ENCODE measurements around the gene IL6R.
"Not testable (repeated sequence)": the region's sequence is repeated elsewhere in the genome, so short reads cannot be mapped to it uniquely, and the experiment has no call there.

The IL6R gene

DNA sequence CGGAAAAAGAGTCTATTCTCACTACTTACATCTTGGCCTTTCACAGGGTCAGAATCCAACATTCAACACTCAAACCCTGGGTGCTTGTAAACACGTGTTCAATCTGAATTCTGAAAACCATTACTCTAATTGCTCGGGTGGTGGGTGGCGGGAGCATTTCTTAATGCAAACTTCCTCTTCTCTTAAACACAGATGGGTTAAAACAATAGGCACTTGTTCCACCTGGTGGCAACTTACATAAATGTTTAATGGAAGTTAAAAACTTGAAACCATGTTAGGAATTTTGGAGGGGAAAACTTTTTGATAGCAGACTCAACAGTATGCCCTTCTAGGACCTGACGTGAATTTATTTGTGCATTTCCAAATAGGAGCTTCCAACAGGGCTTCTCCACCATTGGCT, 73.5 kb downstream of the IL6R start:
- no peak for DNase-seq

DNA sequence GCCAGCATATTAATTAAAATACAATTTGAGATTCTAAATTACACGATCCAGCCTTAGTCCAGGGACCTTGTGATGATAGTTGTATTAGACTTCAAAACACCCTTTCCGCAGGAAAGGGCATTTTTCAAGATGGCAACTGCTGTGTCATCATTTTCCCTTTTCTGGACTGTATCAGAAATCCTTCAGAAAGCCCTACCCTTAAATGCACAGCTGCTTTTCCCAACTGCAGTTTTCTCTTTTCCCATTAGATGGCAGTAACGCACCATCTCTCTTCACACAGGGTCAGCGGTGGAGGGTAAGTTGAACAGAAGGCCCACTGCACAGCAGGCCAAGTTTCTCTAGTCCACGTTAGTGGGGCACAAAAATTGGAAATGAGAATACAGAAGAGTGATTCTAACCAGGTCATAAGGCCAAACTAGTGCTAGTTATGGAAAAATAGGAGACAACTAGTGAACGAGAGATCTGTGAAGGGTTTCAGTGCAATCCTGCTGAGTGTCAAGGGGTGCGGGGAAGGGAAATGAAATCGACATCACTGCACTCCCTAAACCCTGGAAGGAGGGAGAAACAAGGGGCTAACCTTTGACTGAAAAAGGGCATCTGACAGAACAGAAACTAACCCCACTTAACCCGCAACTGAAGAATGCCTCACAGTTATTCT, 74.8 kb downstream of the IL6R start:
- DNase-seq: peak in 46 of 56 donors; percentile 13 to 80 (median 54)

DNA sequence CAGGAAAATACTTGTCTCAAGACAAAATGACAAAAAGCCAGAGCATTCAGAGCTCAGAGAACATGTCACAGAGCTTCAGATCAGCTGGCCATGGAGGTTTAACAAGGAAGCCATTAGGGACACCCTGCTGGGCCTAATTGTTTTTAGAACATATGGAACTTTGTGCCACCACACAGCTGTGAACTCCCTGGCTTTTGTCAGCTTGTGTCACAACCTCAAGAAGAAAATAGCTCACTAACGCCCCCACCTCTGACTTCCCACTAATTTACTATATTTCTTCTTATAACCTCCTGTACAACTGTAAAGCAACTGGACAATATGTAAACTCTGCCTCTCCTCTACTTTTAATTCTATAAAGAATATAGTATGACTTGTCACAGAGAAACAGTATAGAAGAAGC, 75.9 kb downstream of the IL6R start:
- no peak for DNase-seq

DNA sequence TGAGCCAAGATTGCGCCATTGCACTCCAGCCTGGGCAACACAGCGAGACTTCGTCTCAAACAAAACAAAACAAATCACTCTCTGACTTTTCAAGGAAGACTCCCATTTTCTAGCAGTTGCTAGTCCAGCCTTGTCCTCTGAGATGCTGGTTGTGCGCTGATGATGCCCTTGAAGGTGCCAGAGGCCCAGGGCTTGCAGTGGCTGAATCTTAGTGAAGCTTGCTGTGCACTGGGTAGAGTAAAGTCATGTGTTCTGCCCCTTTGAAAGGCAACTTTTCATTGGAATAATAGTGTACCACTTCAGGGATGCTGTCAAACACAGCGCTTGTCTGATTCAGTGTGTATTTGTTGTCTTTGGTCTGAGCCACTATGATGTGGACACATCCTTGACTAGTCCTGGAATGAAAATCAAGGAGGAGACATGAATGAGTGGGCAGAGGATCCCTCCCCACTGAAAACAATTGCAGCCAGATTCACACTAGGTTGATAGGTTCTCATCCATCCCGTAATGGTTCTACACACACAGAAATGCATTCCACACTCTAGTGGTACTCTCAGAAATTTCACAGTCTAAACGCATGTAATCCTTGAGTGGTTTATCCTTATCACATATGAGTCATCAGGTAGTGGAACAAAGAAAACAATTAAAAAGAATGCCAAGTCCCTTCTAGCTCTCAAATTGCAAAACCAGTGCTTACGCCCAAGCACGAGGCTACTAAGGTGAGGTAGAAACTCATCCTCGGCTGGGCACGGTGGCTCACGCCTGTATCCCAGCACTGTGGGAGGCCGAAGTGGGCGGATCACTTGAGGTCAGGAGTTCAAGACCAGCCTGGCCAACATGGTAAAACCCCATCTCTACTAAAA, 79.0 kb downstream of the IL6R start:
- DNase-seq: no peak

DNA sequence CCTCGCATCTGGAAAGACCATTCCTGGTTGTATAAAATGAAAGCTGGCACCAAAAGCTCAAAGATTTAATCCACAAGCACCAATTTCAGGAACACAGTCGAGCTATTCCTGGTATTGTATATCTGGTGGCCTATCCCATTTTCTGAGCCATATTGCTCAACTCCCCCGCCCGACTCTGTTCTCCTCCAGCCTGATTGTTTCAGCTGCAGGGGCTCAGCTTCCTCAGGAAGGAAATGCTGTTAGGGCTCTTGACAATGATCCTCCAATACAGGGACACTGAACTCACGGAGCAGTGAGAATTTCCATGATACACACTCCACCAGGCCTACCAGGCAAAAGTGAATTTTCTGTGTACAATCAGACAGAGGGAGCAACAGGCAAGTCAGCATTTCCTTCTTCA, 80.0 kb downstream of the IL6R start:
- no peak for DNase-seq

DNA sequence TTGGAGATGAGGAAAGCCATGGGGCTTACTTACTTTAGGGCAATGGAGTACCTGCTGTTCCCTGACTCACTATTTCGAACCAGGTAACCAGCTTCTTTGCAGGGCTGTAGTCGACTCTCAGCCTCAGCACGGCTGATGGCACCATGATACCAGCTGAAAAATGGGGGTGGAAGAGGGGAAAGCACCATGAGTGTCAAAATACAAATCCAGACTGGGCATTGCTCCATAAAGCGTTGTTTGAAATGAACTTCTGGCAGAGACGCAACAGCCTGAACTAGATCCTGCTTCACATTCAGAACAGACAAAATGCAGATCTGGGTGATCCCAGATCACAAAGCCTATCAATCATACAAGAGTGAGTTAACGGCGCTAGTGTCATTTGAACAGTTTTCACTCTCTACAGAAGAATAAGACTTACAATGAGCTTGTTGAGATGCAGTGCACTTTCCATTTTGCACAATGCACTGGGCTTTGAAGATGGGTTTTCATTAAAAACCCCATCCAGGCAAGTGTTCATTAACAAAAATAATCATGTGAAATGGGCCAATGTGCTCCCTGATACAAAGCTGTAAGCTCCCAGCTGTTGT, 80.9 kb downstream of the IL6R start:
- DNase-seq: no peak

DNA sequence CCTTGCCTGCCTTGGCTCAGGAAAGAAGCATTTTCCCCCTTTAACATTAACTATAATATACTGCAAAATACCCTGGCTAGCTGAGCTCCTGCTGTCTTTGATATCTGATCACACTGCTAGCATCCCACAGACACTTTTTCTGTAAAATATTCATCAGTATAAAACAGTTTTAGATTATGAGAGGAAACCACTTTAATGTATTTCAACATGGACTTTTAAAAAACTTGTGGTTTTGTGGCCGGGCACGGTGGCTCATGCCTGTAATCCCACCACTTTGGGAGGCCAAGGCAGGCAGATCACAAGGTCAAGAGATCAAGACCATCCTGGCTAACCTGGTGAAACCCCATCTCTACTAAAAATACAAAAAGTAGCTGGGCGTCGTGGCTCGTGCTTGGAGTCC, 81.6 kb downstream of the IL6R start:
- DNase-seq: not testable (repeated sequence)

DNA sequence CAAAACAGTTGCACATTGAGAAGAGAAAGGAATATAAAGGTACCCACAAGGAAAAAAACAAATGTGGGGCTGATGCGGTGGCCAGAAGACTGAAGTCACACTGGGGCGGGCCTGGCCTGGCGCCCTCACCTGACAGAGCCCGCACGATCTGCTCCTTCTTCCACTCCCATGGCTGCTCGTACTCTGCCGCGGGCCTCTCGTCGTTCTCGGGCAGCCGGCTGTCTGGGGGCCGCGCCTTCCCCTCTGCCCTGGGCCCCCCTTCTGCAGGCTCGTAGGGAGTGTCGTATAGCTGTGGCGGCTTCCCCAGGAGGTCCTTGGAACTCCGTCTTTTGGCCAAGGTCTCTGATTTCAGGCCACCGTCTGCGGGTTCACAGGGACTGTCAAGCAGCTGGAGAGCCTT, 83.8 kb downstream of the IL6R start:
- DNase-seq: no peak

DNA sequence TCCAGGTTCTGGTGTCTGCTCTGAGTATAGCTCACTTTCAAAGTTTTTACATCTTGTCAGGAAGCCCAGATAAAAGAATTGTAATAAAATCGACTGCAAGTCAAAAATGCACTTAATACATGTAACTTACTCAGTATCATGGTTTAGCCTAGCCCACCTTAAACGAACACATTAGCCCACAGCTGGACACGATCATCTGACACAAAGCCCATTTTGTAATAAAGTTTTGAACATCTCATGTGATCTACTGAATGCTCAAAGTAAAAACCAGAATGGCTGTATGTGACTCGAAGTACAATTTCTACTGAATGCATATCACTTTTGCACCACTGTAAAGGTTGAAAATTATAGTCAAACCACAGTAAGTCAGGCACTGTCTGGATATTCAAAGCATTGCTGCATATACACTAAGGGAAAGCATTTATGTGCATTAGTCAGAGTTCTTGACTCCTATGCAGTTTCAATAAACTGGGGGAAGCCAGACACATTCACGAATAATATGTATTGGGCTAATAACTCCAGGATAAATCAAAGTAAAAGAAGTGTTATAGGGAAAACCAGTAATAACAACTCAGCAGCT, 84.6 kb downstream of the IL6R start:
- no peak for DNase-seq

DNA sequence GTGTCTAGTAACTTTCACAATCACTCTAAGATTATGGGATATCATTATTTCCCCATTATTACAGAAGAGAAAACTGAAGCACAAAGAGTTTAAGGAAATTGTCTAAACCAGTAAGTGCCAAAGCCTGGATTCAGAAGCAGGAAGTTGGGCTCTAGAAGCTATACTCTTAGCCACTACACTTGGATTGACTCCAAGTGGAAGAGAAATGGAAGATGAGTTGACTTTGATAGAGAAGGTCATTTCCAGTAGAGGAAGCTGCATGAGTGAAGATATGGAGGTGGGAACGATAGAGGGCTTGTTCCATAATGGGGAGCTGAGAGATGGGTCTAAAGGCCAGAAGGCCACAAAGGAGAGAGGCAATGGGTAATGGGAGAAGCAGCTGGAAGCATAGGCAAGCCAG, 85.2 kb downstream of the IL6R start:
- no peak for DNase-seq

DNA sequence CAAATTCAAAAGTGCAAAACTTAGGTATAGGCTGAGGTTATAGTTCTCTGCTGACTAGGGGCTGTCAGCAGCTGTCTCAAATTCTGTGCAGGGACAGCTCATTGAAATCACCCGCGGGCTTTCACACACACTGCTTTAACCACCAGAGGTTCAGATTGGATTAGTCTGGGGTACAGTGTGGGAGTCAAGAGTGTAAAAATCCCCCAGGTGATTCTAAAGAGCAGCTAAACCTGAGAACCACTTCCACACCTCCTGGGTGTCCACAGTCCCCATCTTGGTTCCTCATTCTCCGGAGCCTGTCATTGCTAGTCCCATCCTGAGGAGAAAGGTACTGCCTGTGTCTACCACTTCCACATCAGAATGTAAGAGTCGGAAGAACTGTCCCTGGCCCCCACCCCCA, 87.0 kb downstream of the IL6R start:
- no peak for DNase-seq

DNA sequence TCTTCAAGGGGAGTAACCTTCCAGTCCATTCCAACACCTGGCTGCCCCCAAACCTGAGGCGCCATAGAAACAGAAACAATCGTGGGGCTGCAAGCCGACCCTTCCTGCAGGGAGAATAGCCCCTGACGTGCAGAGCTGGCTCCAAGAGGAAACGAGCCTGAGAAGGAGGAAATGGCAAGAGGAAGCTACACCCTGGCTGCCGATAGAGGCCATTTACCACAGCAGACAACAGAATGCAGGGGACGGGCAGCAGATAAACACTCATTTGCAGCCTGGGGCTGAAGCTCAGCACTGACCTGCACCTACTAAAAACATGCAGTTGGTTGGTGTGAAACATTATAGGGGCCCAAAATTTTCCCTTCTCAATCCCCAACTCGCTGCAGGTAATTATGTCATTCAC, 88.1 kb downstream of the IL6R start:
- peak in 4 of 56 donors; percentile 7 to 29 (median 22) for DNase-seq

DNA sequence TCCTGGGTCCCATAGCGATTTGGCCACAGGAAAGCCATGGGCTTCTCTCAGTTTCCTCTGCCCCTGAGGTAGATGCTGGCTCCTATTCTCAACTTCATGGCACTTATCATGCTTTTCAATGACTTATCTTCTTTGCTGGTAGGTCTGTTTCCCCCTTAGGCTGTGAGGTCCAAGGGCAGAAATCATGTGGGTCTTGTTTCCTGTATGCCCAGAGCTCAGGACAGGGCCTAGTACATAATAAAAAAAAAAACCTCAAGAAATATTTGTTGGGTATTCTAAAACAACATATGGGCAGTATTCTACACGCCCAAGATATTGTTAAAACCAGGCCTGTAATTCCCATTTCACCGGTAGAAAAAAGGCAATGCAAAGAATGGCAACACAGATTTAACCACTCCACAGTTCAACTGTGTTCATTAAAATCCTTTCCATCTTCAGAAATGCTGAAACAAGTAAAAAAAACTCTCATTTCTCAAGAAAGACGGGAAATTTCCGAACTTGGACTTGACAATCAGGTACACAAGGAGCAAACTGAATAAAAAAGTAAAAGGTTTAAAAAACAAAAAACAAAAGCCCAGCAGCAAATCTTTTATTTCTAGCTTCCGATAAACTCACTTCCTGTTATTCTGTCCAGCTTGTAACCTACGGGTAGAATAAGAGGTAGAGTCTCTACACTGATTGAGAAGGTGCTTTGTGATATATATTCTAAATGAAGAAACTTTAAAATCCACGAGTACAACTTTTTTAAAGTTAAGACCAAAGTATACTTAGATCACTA, 90.5 kb downstream of the IL6R start:
- DNase-seq: no peak

DNA sequence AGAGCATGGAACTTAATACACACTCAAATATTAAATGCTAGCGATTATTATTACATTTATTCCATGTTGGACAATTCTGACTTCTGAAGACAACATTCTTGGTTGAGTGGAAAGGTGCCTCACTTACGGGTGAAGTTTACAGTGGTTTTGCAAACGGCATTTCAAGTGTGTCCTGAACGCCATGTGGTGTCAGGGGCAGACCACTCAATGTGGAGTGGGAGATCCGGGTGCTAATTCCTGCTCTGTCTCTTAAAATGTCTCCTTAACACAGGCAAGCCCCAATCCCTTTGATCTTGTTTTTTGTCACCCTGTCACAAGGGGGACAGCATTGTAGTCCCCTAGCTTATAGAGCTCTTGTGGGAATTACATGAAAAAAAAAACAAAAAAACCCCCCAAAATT, 91.2 kb downstream of the IL6R start:
- DNase-seq: no peak

DNA sequence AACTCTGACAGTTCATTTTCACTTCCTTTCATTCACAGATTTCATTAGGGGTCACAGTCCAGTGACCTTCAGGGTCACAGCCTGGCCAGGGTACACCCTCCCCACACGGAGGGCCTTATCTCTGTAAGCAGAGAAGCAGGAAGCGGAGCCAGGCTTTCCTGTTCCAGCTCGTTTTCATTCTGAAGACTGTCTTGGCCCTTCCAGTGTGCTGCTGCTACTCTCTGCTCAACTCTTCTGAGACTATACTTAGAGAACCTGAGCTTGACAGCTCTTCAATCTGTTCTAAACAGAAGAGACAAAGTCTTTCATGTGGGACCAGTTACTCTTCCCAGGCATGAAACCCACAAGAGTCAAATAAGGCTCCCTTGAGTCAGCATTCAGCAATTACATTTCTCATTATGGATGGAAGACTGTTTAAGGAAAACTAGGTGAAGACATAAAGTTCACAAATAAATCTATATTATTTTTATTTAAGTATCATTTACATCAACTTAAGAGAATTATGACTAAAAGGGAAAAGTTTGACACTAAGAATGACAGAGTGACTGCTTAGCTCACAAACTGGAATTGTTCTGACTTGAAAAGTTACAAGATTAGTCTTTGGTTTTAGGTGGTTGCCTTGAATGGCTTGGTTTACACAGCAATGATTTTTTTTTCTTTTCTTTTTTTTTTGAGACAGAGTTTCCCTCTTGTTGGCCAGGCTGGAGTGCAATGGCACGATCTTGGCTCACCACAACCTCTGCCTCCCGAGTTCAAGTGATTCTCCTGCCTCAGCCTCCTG, 92.1 kb downstream of the IL6R start:
- no peak for DNase-seq

DNA sequence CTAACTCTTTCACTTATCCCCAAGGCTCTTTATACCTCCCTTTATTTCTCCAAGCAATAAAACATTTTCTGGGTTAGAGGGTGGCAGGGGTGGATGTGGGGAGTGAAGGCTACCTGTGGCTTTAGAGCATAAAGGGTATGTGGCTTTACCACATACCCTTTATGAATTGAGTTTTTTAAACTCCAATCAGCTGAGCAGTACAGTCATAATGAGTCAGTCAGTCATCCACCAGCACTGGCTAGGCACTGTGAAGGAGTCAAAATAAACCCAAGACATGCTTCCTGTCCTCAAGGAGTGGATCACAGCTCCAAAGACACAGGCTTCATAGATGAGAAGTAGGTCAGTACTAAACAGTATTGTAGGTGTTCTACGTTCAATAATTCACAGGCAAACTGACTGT, 94.3 kb downstream of the IL6R start:
- DNase-seq: no peak

DNA sequence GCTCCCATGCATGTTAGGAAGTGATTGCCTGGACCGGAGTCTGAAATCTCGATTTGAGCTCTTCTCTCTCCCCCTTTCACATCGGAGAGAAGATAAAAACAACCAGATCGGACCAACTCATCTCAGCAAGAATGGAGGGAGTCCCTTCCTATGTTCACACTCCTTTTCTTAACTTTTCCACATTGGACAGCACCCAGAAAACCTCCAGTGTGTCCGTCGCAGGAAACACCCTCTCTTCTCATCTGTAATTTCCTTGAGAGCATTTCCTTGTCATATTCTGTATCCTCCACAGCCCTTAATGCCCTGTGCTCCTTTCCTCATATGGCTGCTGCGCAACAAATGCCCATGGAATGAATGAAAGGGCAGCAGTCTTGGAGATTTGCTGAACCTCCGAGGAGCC, 95.4 kb downstream of the IL6R start:
- DNase-seq: no peak

DNA sequence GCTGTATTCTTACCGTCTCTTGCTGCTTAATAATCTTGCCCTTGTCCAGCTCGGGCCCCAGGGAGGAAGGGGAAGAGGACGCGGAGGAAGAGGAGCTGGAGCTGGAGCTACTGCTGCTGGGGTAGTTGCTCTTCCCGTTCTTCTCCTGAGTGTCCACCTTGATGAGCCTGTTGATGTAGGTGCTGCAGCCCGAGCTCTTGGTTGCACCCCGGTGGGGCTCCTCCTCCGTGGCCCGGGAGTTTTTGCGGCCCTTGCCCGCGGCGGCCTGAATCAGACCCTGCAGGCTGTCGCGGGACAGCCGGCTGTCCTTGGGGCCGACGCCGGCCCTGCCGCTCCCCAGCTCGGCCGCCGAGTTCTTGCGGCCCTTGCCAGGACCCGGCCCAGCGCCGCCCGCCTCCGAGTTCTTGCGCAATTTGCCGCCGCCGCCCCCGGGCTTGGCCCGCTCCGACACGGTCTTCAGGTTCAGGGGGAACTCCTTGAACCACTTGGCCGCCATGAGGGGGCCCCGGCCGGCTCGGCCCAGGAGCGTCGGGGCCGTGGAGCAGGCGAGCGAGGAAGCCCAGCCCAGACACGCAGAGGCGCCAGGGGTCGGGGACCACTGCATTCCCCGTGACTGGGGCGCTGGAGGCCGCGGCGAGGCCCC, 96.4 kb downstream of the IL6R start:
- peak in 1 of 56 donors; percentile 7 for DNase-seq

DNA sequence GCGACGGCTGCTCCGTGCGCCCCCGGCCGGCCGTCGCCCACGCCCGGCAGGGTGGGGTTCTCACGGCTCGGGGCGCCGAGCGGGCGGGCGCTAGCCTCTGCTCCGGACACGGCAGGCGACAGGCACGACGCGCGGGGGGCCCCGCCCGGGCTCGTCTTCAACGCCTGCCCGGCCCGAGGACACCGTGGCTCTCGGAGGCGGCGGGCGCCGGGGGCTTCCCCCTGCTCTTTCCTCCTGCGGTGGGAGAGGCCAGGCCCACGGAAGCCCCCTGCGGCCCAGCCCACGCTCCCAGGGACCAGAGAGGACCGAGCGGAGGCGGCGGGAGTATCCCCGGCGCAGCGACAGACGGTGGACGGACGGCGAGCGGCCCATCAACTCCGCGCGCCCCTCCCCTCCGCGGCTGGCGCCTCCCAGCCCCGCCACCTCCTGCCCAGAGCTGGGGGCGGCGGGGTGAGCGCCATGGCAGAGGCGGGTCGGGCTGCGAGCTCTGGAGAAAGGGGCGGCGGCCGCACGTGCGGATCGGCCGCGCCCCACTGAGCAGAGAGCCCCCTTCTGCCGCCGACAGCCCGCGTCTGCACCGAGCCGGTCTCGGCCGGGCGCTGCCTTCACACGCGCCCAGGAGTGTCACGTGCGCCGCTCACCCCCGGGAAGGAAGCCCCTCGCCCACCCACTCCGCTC, 97.1 kb downstream of the IL6R start, which contains the start of the genes SHE and TDRD10:
TSS of gene SHE (minus strand) at position 347 of the 678 bp plus-strand sequence. CDS start 386 bp downstream, outside the sequence.
TSS of gene TDRD10 (plus strand) at position 154 of the 678 bp plus-strand sequence. CDS start 4,685 bp downstream, outside the sequence.
- peak in 1 of 56 donors; percentile 35 for DNase-seq

Data from nucleus accumbens (tissue), 56 donors.